Measurements from ENCODE around the gene HECW1. TPM values are rescaled to one million over a fixed set of nuclear protein-coding genes. Genes with fewer than 3 reads are reported as not detected.

Gene HECW1
- total RNA-seq, 2 experiments from 2014 or later = not detected

DNA sequence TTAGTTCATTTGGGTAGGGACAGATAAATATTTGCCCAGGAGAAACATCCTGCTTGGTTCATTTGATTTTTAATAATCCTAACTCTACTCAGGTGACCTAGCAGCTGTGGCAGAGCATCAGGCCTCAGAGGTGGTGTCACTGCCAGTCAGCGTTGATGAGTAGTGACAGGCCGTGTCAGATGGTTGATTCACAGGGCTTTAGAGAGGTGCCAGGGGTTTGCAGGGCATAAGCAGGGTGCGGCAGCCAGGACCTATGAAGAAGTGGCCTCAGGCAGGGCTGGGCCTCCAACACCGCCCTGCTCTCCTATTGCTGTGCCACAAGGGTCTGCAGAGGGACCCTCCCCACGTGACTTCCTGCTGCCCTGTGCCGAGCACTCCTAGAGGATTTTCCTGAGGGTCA is 128.1 kb downstream of the HECW1 start:
- intact Hi-C loops (cut with micrococcal nuclease) = no loop called here
- no peaks in the 10 kb centered on the region for H3K4me1 Mint-ChIP-seq (ENCODE audit: low read depth)
- no peak for ATAC-seq
- TF ChIP-seq, protein P1, sequence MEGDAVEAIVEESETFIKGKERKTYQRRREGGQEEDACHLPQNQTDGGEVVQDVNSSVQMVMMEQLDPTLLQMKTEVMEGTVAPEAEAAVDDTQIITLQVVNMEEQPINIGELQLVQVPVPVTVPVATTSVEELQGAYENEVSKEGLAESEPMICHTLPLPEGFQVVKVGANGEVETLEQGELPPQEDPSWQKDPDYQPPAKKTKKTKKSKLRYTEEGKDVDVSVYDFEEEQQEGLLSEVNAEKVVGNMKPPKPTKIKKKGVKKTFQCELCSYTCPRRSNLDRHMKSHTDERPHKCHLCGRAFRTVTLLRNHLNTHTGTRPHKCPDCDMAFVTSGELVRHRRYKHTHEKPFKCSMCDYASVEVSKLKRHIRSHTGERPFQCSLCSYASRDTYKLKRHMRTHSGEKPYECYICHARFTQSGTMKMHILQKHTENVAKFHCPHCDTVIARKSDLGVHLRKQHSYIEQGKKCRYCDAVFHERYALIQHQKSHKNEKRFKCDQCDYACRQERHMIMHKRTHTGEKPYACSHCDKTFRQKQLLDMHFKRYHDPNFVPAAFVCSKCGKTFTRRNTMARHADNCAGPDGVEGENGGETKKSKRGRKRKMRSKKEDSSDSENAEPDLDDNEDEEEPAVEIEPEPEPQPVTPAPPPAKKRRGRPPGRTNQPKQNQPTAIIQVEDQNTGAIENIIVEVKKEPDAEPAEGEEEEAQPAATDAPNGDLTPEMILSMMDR (IDR thresholded peaks at IDR 0.05) = no peak
- CTCF ChIA-PET = interaction anchor here (1.0 to 1.1 kb wide), 2 partner anchors 20 to 21 kb away, joined by 3 to 4 read pairs; no protein-coding TSS in a partner anchor
- H3K36me3 Mint-ChIP-seq (ENCODE audit: low read depth) = no peaks in the 10 kb centered on the region
- DNase-seq = no peak
- POLR2A ChIA-PET = no interaction called here
- no peak overlapping the region for H3K27ac Mint-ChIP-seq
- H3K27me3 Mint-ChIP-seq = no peaks in the 10 kb centered on the region
- H3K9me3 Mint-ChIP-seq = no peaks in the 10 kb centered on the region
- no peak overlapping the region for H3K4me3 Mint-ChIP-seq

DNA sequence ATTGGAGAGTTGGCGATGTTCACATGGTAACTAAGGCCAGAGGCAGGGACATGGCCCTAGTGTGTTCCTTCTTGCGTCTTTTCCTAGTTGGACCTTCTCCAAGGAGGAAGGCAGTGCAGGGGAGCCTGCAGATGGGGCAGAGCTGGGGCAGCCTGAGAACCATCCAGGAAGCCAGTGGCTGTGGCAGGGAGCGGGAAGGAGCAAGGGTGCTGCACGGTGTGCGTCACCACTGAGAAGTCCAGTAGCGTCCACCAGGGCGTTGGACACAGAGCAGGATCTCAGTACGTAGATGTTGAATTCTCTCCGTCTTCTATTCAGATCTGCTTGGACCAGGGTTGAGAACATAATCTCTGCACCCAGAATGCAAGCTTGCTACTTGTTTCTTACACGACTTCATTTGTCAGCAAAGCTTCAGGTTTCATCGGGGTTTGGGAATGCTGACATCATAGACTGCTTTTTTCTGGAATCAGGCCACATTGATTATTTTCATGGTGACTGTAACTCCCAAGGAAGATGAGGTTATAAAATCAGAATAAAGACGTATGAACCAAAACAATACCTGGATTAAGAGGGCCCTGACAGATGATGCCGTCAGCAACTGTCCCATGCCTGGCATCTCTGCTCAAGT is 130.3 kb downstream of the HECW1 start:
- DNase-seq (no peak), ATAC-seq (no peak)
- ChIA-PET CTCF (no interaction called here), POLR2A (no interaction called here)
- Mint-ChIP-seq H3K36me3 (ENCODE audit: low read depth) (no peaks in the 10 kb centered on the region), H3K27ac (no peak overlapping the region), H3K4me3 (no peak overlapping the region), H3K4me1 (ENCODE audit: low read depth) (no peaks in the 10 kb centered on the region), H3K27me3 (peaks cover 4% of the 10 kb centered on the region), H3K9me3 (no peaks in the 10 kb centered on the region)
- intact Hi-C loops (cut with micrococcal nuclease) = no loop called here
- TF ChIP-seq, protein P1 (IDR thresholded peaks at IDR 0.05) = no peak

DNA sequence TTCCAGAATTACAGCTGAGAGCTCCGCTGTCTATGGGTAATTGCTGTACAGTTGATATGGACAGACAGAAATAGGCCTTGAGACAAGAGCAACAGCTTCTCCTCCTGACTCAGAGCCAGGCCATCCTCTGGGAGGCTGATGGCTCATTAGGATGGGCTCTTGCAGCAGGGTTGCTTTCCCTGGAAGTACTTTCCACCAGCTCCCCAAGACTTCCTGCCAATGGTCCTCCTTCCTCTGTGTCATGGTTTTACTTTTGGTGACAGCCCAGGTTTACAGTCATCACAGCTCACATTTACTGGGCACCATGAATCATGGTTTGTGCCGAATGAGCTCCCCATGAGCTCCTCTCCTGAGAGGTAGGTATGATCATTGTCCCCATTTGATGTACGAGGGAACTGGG is 131.8 kb downstream of the HECW1 start:
- CTCF ChIA-PET = interaction anchor here (0.8 to 2.4 kb wide), 2 partner anchors 17 to 19 kb away, joined by 4 to 7 read pairs; no protein-coding TSS in a partner anchor

DNA sequence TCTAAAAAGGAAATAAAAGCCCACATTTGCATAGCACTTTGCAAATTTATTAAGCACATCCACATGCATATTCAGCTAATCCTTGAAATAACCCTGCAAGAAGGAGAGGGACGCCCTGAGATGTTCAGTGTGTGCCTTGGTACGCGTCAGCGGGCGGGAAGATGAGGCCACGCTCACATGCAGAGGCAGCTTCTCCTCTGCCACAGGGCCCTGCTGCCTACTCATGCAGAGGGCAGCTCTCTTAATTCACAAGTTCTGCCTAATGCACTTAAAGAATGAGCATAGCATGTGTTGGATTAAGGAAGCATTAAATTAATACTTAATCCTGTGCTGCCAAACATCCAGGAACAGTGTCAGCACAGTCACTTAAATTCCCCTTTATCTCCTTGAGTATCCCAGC is 132.3 kb downstream of the HECW1 start:
- no peak for DNase-seq
- H3K27ac Mint-ChIP-seq = no peak overlapping the region
- H3K9me3 Mint-ChIP-seq = no peaks in the 10 kb centered on the region
- TF ChIP-seq, protein P1 (IDR thresholded peaks at IDR 0.05) = no peak
- no peaks in the 10 kb centered on the region for H3K4me1 Mint-ChIP-seq (ENCODE audit: low read depth)
- ChIA-PET CTCF (interaction anchor here (0.8 to 2.4 kb wide), 3 partner anchors 16 to 31 kb away, joined by 3 to 7 read pairs (median 4); no protein-coding TSS in a partner anchor), POLR2A (no interaction called here)
- ATAC-seq = no peak
- H3K36me3 Mint-ChIP-seq (ENCODE audit: low read depth) = no peaks in the 10 kb centered on the region
- H3K4me3 Mint-ChIP-seq = no peak overlapping the region
- intact Hi-C loops (cut with micrococcal nuclease) = no loop called here
- H3K27me3 Mint-ChIP-seq = peaks cover 4% of the 10 kb centered on the region

More for the DNA sequence above, 131.8 kb downstream of the HECW1 start:
- TF ChIP-seq, protein P1 (IDR thresholded peaks at IDR 0.05) = no peak
- intact Hi-C loops (cut with micrococcal nuclease) = no loop called here
- Mint-ChIP-seq H3K9me3 (no peaks in the 10 kb centered on the region), H3K4me3 (no peak overlapping the region), H3K36me3 (ENCODE audit: low read depth) (no peaks in the 10 kb centered on the region), H3K4me1 (ENCODE audit: low read depth) (no peaks in the 10 kb centered on the region), H3K27me3 (peaks cover 4% of the 10 kb centered on the region), H3K27ac (no peak overlapping the region)
- ATAC-seq = no peak
- POLR2A ChIA-PET = no interaction called here
- DNase-seq = no peak

DNA sequence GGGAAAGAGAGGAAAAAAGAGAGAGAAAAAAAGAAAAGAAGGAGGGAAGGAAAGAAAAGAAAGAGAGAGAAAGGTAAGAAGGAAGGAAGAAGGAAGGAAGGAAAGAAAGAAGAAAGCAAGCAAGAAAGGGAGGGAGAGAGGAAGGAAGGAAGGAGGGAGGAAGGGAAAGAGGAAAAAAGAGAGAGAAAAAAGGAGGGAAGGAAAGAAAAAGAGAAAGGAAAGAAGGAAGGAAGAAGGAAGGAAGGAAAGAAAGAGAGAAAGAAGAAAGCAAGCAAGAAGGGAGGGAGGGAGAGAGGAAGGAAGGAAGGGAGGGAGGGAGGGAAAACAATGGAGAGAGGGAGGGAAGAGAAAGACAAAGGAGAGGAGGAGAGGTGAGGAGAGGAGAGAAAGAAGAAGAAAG is 135.3 kb downstream of the HECW1 start:
- Mint-ChIP-seq H3K4me1 (ENCODE audit: low read depth) (no peaks in the 10 kb centered on the region), H3K36me3 (ENCODE audit: low read depth) (no peaks in the 10 kb centered on the region), H3K27me3 (peaks cover 4% of the 10 kb centered on the region), H3K4me3 (no peak overlapping the region), H3K9me3 (no peaks in the 10 kb centered on the region), H3K27ac (no peak overlapping the region)
- intact Hi-C loops (cut with micrococcal nuclease) = no loop called here
- POLR2A ChIA-PET = no interaction called here
- ATAC-seq = no peak
- DNase-seq = no peak
- TF ChIP-seq, protein P1 (IDR thresholded peaks at IDR 0.05) = no peak
- CTCF ChIA-PET = no interaction called here

All from activated CD8-positive, alpha-beta T cell treated with anti-CD3 and anti-CD28 coated beads for 36 hours (primary cell).